HCT116 (cell line): ENCODE results near the gene NLN. TPM values are rescaled to one million over a fixed set of nuclear protein-coding genes. Genes with fewer than 3 reads are reported as not detected.

Source experiments
- ATAC-seq: fragments of 200-7000 bp; cut with Tn5 transposase; 2 replicates; pipeline ENCODE4 v1.9.1; 2020; ENCODE audit warnings: mild to moderate bottlenecking, moderate library complexity
- BruUV-seq: library from RNA; stranded (reverse); fragments of 400-500 nt; replicated peaks from 2 replicates; lab custom pipeline; 2021; lab: Mats Ljungman, UMichigan
- CTCF ChIA-PET: fragments of 300-600 bp; sonication (Branson Sonifier 250); formaldehyde crosslinking; loops from one replicate; lab custom pipeline; 2021; ENCODE audit warnings: antibody characterized with exemption; lab: Charles Lee
- POLR2A ChIA-PET: fragments of 300-600, 350-600 bp; sonication (Branson Sonifier 250); formaldehyde crosslinking; loops from one replicate; lab custom pipeline; 2021; ENCODE audit warnings: antibody characterized with exemption; lab: Charles Lee
- RAD21 ChIA-PET, 2 experiments: fragments of 300-600 bp; sonication (Branson Sonifier 250); formaldehyde crosslinking; loops; one replicate each; lab custom pipeline; 2023; ENCODE audit warnings: low total read pairs in 2 of 2; ENCODE audit not compliant: uncharacterized antibody in 2 of 2, unreplicated experiment in 2 of 2, low non-redundant PET in 1 of 2; lab: Charles Lee
- DNase-seq: peaks from one replicate; pipeline ENCODE4 v3.0.0-alpha.2; 2010; ENCODE audit warnings: low read depth, low spot score
- H2AFZ ChIP-seq: fragments of 200-600 bp; shearing (Covaris generic), sonication (generic); 2 replicates; pipeline ENCODE4 v1.6.1; 2017; ENCODE audit warnings: low read depth, mixed run types, mixed read lengths, antibody characterized with exemption, low read length; ENCODE audit not compliant: poor library complexity, severe bottlenecking
- H3K27ac ChIP-seq: 2 replicates; pipeline ENCODE4 v1.5.1; 2012; ENCODE audit warnings: low read depth, low read length
- H3K27me3 ChIP-seq: fragments of 200-600 bp; sonication (generic); 2 replicates; pipeline ENCODE4 v1.6.1; 2016; ENCODE audit warnings: mixed run types, low read length, mixed read lengths; ENCODE audit not compliant: insufficient read depth
- H3K36me3 ChIP-seq, 2 experiments: fragments of 200-500 bp in 1 of 2; fragments of 200-600 bp in 1 of 2; sonication (Bioruptor generic) in 1 of 2; sonication (generic) in 1 of 2; 2 replicates each; pipeline versions ENCODE4 v1.5.1 to v1.6.1; 2014 to 2016; ENCODE audit warnings: low read length in 2 of 2, inconsistent platforms in 1 of 2, mixed read lengths in 1 of 2, mixed run types in 1 of 2; ENCODE audit not compliant: insufficient read depth in 2 of 2, control insufficient read depth in 1 of 2
- H3K4me1 ChIP-seq, 2 experiments: fragments of 200-600 bp in 1 of 2; sonication (generic) in 1 of 2; 2 replicates each; pipeline versions ENCODE4 v1.5.1 to v1.6.1; 2012 to 2017; ENCODE audit warnings: low read length in 2 of 2, inconsistent platforms in 1 of 2, mild to moderate bottlenecking in 1 of 2, mixed read lengths in 1 of 2, mixed run types in 1 of 2, moderate library complexity in 1 of 2; ENCODE audit not compliant: insufficient read depth in 2 of 2, control insufficient read depth in 1 of 2
- H3K4me2 ChIP-seq: fragments of 200-600 bp; sonication (generic); 2 replicates; pipeline ENCODE4 v1.6.1; 2017; ENCODE audit warnings: mixed run types, low read length, mixed read lengths
- H3K4me3 ChIP-seq, 2 experiments: fragments of 200-600 bp in 1 of 2; sonication (generic) in 1 of 2; replicated peaks in 1 of 2; 2 replicates each; pipeline ENCODE4 v1.5.1; 2011 to 2016; ENCODE audit warnings: low read length in 2 of 2, control low read depth in 1 of 2, low read depth in 1 of 2, mild to moderate bottlenecking in 1 of 2, mixed read lengths in 1 of 2, mixed run types in 1 of 2
- H3K79me2 ChIP-seq: fragments of 200-600 bp; sonication (generic); 2 replicates; pipeline ENCODE4 v1.6.1; 2017; ENCODE audit warnings: mild to moderate bottlenecking, mixed run types, low read length, moderate library complexity, mixed read lengths; ENCODE audit not compliant: insufficient read depth
- H3K9ac ChIP-seq: fragments of 200-600 bp; sonication (generic); 2 replicates; pipeline ENCODE4 v1.6.1; 2016; ENCODE audit warnings: low read length, mixed read lengths
- H3K9me2 ChIP-seq: fragments of 200-600 bp; sonication (generic), shearing (Covaris generic); 2 replicates; pipeline ENCODE4 v1.6.1; 2017; ENCODE audit warnings: mixed run types, mild to moderate bottlenecking, moderate library complexity; ENCODE audit not compliant: insufficient read depth
- H3K9me3 ChIP-seq, 2 experiments: fragments of 200-500 bp in 1 of 2; fragments of 200-600 bp in 1 of 2; sonication (Bioruptor generic) in 1 of 2; sonication (generic) in 1 of 2; 2 replicates each; pipeline ENCODE4 v1.6.1; 2014 to 2017; ENCODE audit warnings: low read length in 2 of 2, mixed read lengths in 2 of 2, inconsistent platforms in 1 of 2, low read depth in 1 of 2, mild to moderate bottlenecking in 1 of 2, mixed run types in 1 of 2, moderate library complexity in 1 of 2; ENCODE audit not compliant: control insufficient read depth in 1 of 2, insufficient read depth in 1 of 2
- H4K20me1 ChIP-seq: fragments of 200-600 bp; sonication (generic), shearing (Covaris generic); 2 replicates; pipeline ENCODE4 v1.6.1; 2017; ENCODE audit warnings: mixed run types, mild to moderate bottlenecking, moderate library complexity; ENCODE audit not compliant: insufficient read depth
- CEBPB ChIP-seq: IDR thresholded peaks from 2 replicates; pipeline ENCODE4 v1.6.1; 2012; ENCODE audit warnings: low read depth
- ELF1 ChIP-seq: IDR thresholded peaks from 2 replicates; pipeline ENCODE4 v1.6.1; 2012; ENCODE audit warnings: low read depth, borderline replicate concordance
- EZH2 ChIP-seq: fragments of 200-600 bp; sonication (generic); IDR thresholded peaks from 2 replicates; pipeline ENCODE4 v1.6.1; 2017; ENCODE audit warnings: antibody characterized with exemption, mixed run types
- EZH2phosphoT487 ChIP-seq: fragments of 200-600 bp; IDR thresholded peaks from 2 replicates; pipeline ENCODE4 v1.6.1; 2018; ENCODE audit warnings: antibody characterized with exemption, borderline replicate concordance
- JUND ChIP-seq: IDR thresholded peaks from 2 replicates; pipeline ENCODE4 v1.6.1; 2012
- SIN3A ChIP-seq: IDR thresholded peaks from 2 replicates; pipeline ENCODE4 v1.6.1; 2012; ENCODE audit warnings: low read depth
- SRF ChIP-seq: IDR thresholded peaks from 2 replicates; pipeline ENCODE4 v1.6.1; 2012; ENCODE audit warnings: low read depth
- ZFX ChIP-seq: fragments of 450-650 bp; IDR thresholded peaks from 2 replicates; pipeline ENCODE4 v1.6.1; 2017
- intact Hi-C: fragments of 100-400 bp; cut with micrococcal nuclease; formaldehyde crosslinking; loops from 2 replicates; pipeline ENCODE4 v1.10.0; 2022
- total RNA-seq: library from RNA; stranded (reverse); gene quantifications from one replicate; pipeline ENCODE4 v1.2.1, GENCODE V29; 2021; ENCODE audit not compliant: unreplicated experiment
- TF ChIP-seq, protein P1 (sequence below): IDR thresholded peaks from 2 replicates; pipeline ENCODE4 v1.6.1; 2012; ENCODE audit warnings: low read depth
- TF ChIP-seq, protein P2 (sequence below), 3 experiments: fragments of 200-600 bp in 1 of 3; sonication (generic) in 1 of 3; IDR thresholded peaks in 2 of 3; conservative IDR thresholded peaks in 1 of 3; 2 replicates each; pipeline ENCODE4 v1.5.1; 2012 to 2017; ENCODE audit warnings: low read depth in 2 of 3, low read length in 2 of 3, antibody characterized with exemption in 1 of 3, borderline replicate concordance in 1 of 3, control low read depth in 1 of 3, mild to moderate bottlenecking in 1 of 3, mixed read lengths in 1 of 3, mixed run types in 1 of 3, moderate library complexity in 1 of 3; ENCODE audit not compliant: insufficient read depth in 1 of 3
- TF ChIP-seq, protein P3 (sequence below): IDR thresholded peaks from 2 replicates; pipeline ENCODE4 v1.6.1; 2012

The NLN gene
- total RNA-seq, 1 experiment from 2014 or later = 67.6 TPM

DNA sequence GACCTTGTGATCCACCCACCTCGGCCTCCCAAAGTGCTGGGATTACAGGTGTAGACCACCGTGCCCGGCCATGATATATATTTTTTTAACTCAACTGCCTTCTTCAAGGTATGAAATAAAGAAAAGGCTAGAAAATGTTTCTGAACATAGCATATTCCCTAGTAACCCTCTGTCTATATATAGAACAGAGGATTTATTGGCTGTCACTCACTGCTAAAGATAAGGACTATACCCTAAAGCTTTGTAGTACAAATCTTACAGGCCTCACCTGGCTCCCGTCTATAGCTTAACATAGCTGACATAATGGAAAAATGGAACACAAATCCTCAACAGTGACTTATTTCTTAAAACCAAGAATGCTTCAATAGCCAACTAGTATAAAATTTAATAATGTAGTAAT, 14.3 kb upstream of the NLN start (continued):
- TF ChIP-seq, protein P1, sequence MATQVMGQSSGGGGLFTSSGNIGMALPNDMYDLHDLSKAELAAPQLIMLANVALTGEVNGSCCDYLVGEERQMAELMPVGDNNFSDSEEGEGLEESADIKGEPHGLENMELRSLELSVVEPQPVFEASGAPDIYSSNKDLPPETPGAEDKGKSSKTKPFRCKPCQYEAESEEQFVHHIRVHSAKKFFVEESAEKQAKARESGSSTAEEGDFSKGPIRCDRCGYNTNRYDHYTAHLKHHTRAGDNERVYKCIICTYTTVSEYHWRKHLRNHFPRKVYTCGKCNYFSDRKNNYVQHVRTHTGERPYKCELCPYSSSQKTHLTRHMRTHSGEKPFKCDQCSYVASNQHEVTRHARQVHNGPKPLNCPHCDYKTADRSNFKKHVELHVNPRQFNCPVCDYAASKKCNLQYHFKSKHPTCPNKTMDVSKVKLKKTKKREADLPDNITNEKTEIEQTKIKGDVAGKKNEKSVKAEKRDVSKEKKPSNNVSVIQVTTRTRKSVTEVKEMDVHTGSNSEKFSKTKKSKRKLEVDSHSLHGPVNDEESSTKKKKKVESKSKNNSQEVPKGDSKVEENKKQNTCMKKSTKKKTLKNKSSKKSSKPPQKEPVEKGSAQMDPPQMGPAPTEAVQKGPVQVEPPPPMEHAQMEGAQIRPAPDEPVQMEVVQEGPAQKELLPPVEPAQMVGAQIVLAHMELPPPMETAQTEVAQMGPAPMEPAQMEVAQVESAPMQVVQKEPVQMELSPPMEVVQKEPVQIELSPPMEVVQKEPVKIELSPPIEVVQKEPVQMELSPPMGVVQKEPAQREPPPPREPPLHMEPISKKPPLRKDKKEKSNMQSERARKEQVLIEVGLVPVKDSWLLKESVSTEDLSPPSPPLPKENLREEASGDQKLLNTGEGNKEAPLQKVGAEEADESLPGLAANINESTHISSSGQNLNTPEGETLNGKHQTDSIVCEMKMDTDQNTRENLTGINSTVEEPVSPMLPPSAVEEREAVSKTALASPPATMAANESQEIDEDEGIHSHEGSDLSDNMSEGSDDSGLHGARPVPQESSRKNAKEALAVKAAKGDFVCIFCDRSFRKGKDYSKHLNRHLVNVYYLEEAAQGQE = no peak
- TF ChIP-seq EZH2 (no peak), JUND (no peak), CEBPB (no peak)
- TF ChIP-seq, protein P2, sequence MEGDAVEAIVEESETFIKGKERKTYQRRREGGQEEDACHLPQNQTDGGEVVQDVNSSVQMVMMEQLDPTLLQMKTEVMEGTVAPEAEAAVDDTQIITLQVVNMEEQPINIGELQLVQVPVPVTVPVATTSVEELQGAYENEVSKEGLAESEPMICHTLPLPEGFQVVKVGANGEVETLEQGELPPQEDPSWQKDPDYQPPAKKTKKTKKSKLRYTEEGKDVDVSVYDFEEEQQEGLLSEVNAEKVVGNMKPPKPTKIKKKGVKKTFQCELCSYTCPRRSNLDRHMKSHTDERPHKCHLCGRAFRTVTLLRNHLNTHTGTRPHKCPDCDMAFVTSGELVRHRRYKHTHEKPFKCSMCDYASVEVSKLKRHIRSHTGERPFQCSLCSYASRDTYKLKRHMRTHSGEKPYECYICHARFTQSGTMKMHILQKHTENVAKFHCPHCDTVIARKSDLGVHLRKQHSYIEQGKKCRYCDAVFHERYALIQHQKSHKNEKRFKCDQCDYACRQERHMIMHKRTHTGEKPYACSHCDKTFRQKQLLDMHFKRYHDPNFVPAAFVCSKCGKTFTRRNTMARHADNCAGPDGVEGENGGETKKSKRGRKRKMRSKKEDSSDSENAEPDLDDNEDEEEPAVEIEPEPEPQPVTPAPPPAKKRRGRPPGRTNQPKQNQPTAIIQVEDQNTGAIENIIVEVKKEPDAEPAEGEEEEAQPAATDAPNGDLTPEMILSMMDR (IDR thresholded peaks at IDR 0.05 in 2 of 3, conservative IDR thresholded peaks at IDR 0.05 in 1 of 3; ENCODE audit: borderline replicate concordance in 1 of 3, insufficient read depth in 1 of 3, low read depth in 2 of 3, low read length in 2 of 3) = no peak
- TF ChIP-seq, all 23 proteins: peak for 0

DNA sequence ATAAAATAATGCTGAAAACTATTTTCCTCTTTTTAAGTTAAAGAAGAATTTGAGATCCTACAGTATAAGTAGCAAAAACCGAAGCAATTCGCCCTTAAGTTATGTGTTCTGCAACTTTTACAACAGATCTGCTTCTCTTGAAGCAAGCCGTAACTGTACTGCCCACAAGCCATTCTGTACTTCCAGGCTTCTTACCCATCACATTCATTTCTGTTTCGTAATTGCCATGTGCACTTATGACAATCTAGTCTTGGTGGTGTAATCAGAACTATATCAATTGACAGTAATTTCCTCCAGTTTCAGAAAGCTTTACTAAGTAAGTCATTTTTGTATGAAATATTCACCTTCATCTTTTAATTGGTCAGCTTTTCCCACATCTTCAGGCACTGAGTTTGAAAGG, 13.9 kb upstream of the NLN start:
- H2AFZ ChIP-seq = no peak overlapping the region
- intact Hi-C loops = no loop called here
- H3K4me2 ChIP-seq = no peak overlapping the region
- H3K9me2 ChIP-seq = no peaks in the 10 kb centered on the region
- no peak for ATAC-seq
- H3K27me3 ChIP-seq = no peaks in the 10 kb centered on the region
- H3K4me1 ChIP-seq = no peaks in the 10 kb centered on the region
- no peaks in the 10 kb centered on the region for H3K79me2 ChIP-seq
- CTCF ChIA-PET = no interaction called here
- BruUV-seq = no TSS peak
- H3K36me3 ChIP-seq = peaks cover 0 to 2% of the 10 kb centered on the region in 2 experiments; a peak in 1 of 4 replicates
- no peak for DNase-seq
- H3K27ac ChIP-seq = no peak overlapping the region
- H3K9me3 ChIP-seq = no peaks in the 10 kb centered on the region
- POLR2A ChIA-PET = no interaction called here
- no peak overlapping the region for H3K9ac ChIP-seq
- no peak overlapping the region for H3K4me3 ChIP-seq
- TF ChIP-seq SIN3A (no peak), ELF1 (no peak), JUND (no peak), SRF (no peak), ZFX (no peak), EZH2phosphoT487 (no peak)
- TF ChIP-seq, protein P3, sequence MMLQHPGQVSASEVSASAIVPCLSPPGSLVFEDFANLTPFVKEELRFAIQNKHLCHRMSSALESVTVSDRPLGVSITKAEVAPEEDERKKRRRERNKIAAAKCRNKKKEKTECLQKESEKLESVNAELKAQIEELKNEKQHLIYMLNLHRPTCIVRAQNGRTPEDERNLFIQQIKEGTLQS = no peak
- TF ChIP-seq, protein P2 (IDR thresholded peaks at IDR 0.05 in 2 of 3, conservative IDR thresholded peaks at IDR 0.05 in 1 of 3; ENCODE audit: borderline replicate concordance in 1 of 3, insufficient read depth in 1 of 3, low read depth in 2 of 3, low read length in 2 of 3) = no peak
- RAD21 ChIA-PET = no interaction called here
- no peaks in the 10 kb centered on the region for H4K20me1 ChIP-seq
